Caco-2 (cell line): Measurements from ENCODE around the gene MARCHF5. TPM values are rescaled to one million over a fixed set of nuclear protein-coding genes. Genes with fewer than 3 reads are reported as not detected.

Source experiments
- BruUV-seq: library from RNA; stranded (reverse); fragments of 400-500 nt; replicated peaks from 2 replicates; lab custom pipeline; 2021; lab: Mats Ljungman, UMichigan
- CTCF ChIA-PET: fragments of 300-600 bp; sonication (Branson Sonifier 250); formaldehyde crosslinking; loops from one replicate; lab custom pipeline; 2022; ENCODE audit warnings: antibody characterized with exemption; lab: Charles Lee
- POLR2A ChIA-PET: fragments of 300-600 bp; sonication (Branson Sonifier 250); formaldehyde crosslinking; loops from one replicate; lab custom pipeline; 2022; ENCODE audit warnings: antibody characterized with exemption; lab: Charles Lee
- DNase-seq, 2 experiments: peaks; one replicate each; pipeline versions ENCODE4 v3.0.0 to v3.0.0-alpha.2; 2020 to 2022
- H3K27me3 ChIP-seq: replicated peaks from 2 replicates; pipeline ENCODE4 v1.6.0; 2011; ENCODE audit warnings: low read length; ENCODE audit not compliant: control insufficient read depth, insufficient read depth
- H3K36me3 ChIP-seq: 2 replicates; pipeline ENCODE4 v1.5.1; 2011; ENCODE audit warnings: low read length; ENCODE audit not compliant: control insufficient read depth, insufficient read depth
- H3K4me1 ChIP-seq: fragments of 250-450 bp; sonication (Bioruptor Pico); 2 replicates; pipeline ENCODE4 v1.5.1; 2020; ENCODE audit warnings: mild to moderate bottlenecking
- H3K4me3 ChIP-seq: 2 replicates; pipeline ENCODE4 v1.5.1; 2011; ENCODE audit warnings: low read depth, mild to moderate bottlenecking, control low read depth, low read length
- H3K9me3 ChIP-seq: fragments of 250-450 bp; sonication (Bioruptor Pico); 2 replicates; pipeline ENCODE4 v1.5.1; 2020; ENCODE audit warnings: mild to moderate bottlenecking, moderate library complexity
- H3K27ac Mint-ChIP-seq: one replicate; pipeline ENCODE4 v1.8.0; 2022; ENCODE audit warnings: mixed read lengths; ENCODE audit not compliant: unreplicated experiment
- H3K27me3 Mint-ChIP-seq: one replicate; pipeline ENCODE4 v1.8.0; 2022; ENCODE audit warnings: mixed read lengths; ENCODE audit not compliant: insufficient read depth, unreplicated experiment
- H3K36me3 Mint-ChIP-seq: one replicate; pipeline ENCODE4 v1.8.0; 2022; ENCODE audit warnings: mild to moderate bottlenecking, mixed read lengths; ENCODE audit not compliant: insufficient read depth, unreplicated experiment
- H3K4me1 Mint-ChIP-seq: one replicate; pipeline ENCODE4 v1.8.0; 2022; ENCODE audit warnings: low read depth, mixed read lengths; ENCODE audit not compliant: unreplicated experiment
- H3K4me3 Mint-ChIP-seq: one replicate; pipeline ENCODE4 v1.8.0; 2022; ENCODE audit warnings: mild to moderate bottlenecking, moderate library complexity, mixed read lengths; ENCODE audit not compliant: unreplicated experiment
- H3K9me3 Mint-ChIP-seq: one replicate; pipeline ENCODE4 v1.8.0; 2022; ENCODE audit warnings: mixed read lengths; ENCODE audit not compliant: unreplicated experiment
- CTCF ChIP-seq, 2 experiments: fragments of 200-600 bp in 1 of 2; IDR thresholded peaks; 1 replicate in 1 of 2; 2 replicates in 1 of 2; pipeline versions ENCODE4 v1.5.1 to v1.8.0; 2011 to 2022; ENCODE audit warnings: antibody characterized with exemption in 1 of 2, control low read depth in 1 of 2, inconsistent platforms in 1 of 2, low read depth in 1 of 2, low read length in 1 of 2, mild to moderate bottlenecking in 1 of 2, moderate library complexity in 1 of 2; ENCODE audit not compliant: insufficient read depth in 1 of 2, severe bottlenecking in 1 of 2, unreplicated experiment in 1 of 2
- intact Hi-C: fragments of 100-400 bp; cut with micrococcal nuclease; formaldehyde crosslinking; loops from one replicate; pipeline ENCODE4 v1.10.0; 2022; ENCODE audit not compliant: unreplicated experiment
- total RNA-seq: library from RNA; stranded (reverse); gene quantifications from 2 replicates; pipeline ENCODE4 v1.2.3, GENCODE V29; 2022

The MARCHF5 gene
- total RNA-seq, 1 experiment from 2014 or later: 30.4 TPM

GRCh38 chr10:92274071-92274470, 16.9 kb upstream of the MARCHF5 start:
- Mint-ChIP-seq H3K9me3 (no peaks in the 10 kb centered on the region), H3K36me3 (no peaks in the 10 kb centered on the region), H3K27ac (no peak overlapping the region), H3K4me3 (no peak overlapping the region), H3K27me3 (no peaks in the 10 kb centered on the region), H3K4me1 (no peaks in the 10 kb centered on the region)
- no TSS peak for BruUV-seq
- no peak for DNase-seq
- TF ChIP-seq CTCF (IDR thresholded peaks at IDR 0.05; ENCODE audit: insufficient read depth in 1 of 2, low read depth in 1 of 2, low read length in 1 of 2, severe bottlenecking in 1 of 2, unreplicated experiment in 1 of 2): no peak
- Histone ChIP-seq H3K4me1 (no peaks in the 10 kb centered on the region), H3K9me3 (no peaks in the 10 kb centered on the region), H3K27me3 (no peaks in the 10 kb centered on the region), H3K36me3 (no peaks in the 10 kb centered on the region), H3K4me3 (no peak overlapping the region)
- intact Hi-C loops: no loop called here
- POLR2A ChIA-PET: no interaction called here
- CTCF ChIA-PET: no interaction called here

- no peaks in the 10 kb centered on the region for H3K4me1 Mint-ChIP-seq
- TF ChIP-seq CTCF (IDR thresholded peaks at IDR 0.05; ENCODE audit: insufficient read depth in 1 of 2, low read depth in 1 of 2, low read length in 1 of 2, severe bottlenecking in 1 of 2, unreplicated experiment in 1 of 2): no peak
These were observed 11.8 kb upstream of the MARCHF5 start for GRCh38 chr10:92278996-92279696.

GRCh38 chr10:92284112-92284704, 6.8 kb upstream of the MARCHF5 start:
- H3K4me1 ChIP-seq: no peaks in the 10 kb centered on the region
- no peaks in the 10 kb centered on the region for H3K36me3 ChIP-seq
- H3K36me3 Mint-ChIP-seq: no peaks in the 10 kb centered on the region
- H3K27ac Mint-ChIP-seq: no peak overlapping the region
- H3K27me3 Mint-ChIP-seq: no peaks in the 10 kb centered on the region
- DNase-seq: no peak
- H3K9me3 ChIP-seq: no peaks in the 10 kb centered on the region
- ChIA-PET POLR2A (no interaction called here), CTCF (no interaction called here)
- H3K4me3 ChIP-seq: no peak overlapping the region
- no TSS peak for BruUV-seq
- H3K4me1 Mint-ChIP-seq: no peaks in the 10 kb centered on the region
- TF ChIP-seq CTCF (IDR thresholded peaks at IDR 0.05; ENCODE audit: insufficient read depth in 1 of 2, low read depth in 1 of 2, low read length in 1 of 2, severe bottlenecking in 1 of 2, unreplicated experiment in 1 of 2): no peak
- H3K9me3 Mint-ChIP-seq: no peaks in the 10 kb centered on the region
- H3K4me3 Mint-ChIP-seq: no peak overlapping the region
- H3K27me3 ChIP-seq: no peaks in the 10 kb centered on the region
- intact Hi-C loops: no loop called here

More at GRCh38 chr10:92278996-92279696, 11.8 kb upstream of the MARCHF5 start:
- ChIA-PET POLR2A (no interaction called here), CTCF (interaction anchor here (1.0 kb wide), 1 partner anchor 12 kb away, joined by 4 read pairs; the partner anchor contains the start of genes CPEB3 and MARCHF5)
- Histone ChIP-seq H3K27me3 (no peaks in the 10 kb centered on the region), H3K36me3 (no peaks in the 10 kb centered on the region), H3K4me1 (no peaks in the 10 kb centered on the region), H3K9me3 (no peaks in the 10 kb centered on the region), H3K4me3 (no peak overlapping the region)
- DNase-seq: no peak
- intact Hi-C loops: no loop called here
- no TSS peak for BruUV-seq
- Mint-ChIP-seq H3K36me3 (no peaks in the 10 kb centered on the region), H3K4me3 (no peak overlapping the region), H3K9me3 (no peaks in the 10 kb centered on the region), H3K27ac (no peak overlapping the region), H3K27me3 (no peaks in the 10 kb centered on the region)
